GM19328 (cell line): ENCODE measurements around the gene IL4.
"Not testable (repeated sequence)": the region's sequence is repeated elsewhere in the genome, so short reads cannot be mapped to it uniquely, and the experiment has no call there.

Experiments used
- ATAC-seq: cut with Tn5 transposase; IDR thresholded peaks from one replicate; pipeline ENCODE4 v1.9.1; 2021; ENCODE audit warnings: mild to moderate bottlenecking, moderate library complexity; ENCODE audit not compliant: unreplicated experiment

IL4 gene

DNA sequence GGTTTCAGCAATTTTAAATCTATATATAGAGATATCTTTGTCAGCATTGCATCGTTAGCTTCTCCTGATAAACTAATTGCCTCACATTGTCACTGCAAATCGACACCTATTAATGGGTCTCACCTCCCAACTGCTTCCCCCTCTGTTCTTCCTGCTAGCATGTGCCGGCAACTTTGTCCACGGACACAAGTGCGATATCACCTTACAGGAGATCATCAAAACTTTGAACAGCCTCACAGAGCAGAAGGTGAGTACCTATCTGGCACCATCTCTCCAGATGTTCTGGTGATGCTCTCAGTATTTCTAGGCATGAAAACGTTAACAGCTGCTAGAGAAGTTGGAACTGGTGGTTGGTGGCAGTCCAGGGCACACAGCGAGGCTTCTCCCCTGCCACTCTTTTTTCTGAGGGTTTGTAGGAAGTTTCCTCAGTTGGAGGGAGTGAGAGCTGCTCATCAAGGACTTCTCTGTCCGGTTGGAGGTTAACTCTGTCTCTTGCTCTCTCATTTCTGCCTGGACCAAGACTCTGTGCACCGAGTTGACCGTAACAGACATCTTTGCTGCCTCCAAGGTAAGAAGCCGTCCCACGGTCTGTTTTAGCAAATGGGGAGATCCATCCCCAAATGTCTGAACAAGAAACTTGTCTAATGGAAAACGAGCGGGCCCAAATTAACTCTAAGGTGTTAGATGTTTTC is at the start of gene IL4:
Gene IL4, plus strand, starts transcription at position 51 of the 692 bp plus-strand sequence. Its CDS starts 62 bp downstream, at position 113.
- no peak for ATAC-seq

DNA sequence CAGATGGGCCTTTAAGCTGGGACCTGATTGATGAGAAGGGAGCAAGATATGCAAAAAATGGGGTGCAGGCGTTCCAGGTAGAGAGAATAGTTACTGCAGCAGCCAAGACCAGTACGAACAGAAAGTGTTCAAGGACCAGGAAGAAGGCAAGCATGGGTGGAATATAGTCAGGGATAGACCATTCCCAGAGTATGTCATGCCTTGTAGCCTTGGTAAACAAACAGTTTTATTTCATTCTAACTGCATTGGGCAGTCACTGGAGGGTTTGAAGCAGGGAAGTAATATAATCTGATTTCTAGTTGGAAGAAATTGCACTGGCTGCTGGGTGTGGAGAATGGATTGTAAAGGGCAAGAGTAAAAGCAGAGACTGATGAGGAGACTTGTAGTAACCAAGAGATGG is 46.3 kb upstream of the IL4 start:
- no peak for ATAC-seq

DNA sequence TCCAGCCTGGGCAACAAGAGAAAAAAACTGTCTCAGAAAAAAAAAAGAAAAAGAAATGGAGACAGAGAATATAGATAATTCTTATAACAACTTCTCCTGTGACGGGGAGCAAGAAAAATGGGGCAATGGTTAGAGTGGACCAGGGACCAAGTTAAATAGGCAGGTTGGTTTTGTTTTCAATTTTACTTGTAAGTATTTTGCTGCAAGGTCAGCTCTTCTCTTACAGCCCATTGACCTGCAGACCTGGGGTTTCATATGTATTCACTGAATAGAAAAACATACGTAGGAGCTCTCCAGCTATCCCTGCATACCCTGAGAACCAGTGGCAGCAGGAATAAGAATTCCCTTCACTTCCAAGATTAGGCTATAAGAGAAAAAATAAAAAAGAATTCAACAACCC is 45.0 kb upstream of the IL4 start:
- ATAC-seq = no peak

DNA sequence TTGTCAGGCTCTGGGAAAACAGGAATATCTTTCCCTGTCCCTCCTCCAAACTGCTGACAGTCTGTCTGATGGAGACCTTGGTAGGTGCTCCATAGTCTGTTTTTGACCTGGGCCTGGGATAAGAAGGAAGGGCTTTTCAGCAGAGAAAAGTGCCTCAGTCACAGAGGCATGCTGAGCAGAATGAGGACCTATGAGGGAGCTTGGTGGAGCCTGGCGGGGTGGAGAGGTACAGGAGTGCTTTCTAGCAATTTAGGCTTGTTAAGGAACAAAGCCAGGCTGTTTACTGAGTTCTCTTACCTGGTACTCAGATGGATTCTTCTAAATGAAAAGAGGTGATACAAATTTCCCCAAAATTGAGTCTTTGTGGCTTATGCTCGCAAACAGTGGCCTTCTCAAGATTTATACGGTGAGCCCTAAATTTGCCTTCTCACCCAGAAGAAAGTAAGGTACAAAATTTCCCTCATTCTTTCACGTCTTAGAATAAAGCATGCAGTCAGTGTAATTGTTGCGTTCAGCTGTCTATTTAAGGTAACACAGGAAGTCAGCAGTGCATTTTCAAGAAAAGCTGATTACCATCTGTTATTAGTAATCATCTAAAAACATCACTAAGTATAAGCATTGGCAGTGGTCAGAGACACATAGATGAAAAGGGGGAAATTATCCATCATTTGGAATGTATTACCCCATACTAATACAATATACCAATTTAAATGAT is 44.4 kb upstream of the IL4 start:
- peak; percentile 53 for ATAC-seq

DNA sequence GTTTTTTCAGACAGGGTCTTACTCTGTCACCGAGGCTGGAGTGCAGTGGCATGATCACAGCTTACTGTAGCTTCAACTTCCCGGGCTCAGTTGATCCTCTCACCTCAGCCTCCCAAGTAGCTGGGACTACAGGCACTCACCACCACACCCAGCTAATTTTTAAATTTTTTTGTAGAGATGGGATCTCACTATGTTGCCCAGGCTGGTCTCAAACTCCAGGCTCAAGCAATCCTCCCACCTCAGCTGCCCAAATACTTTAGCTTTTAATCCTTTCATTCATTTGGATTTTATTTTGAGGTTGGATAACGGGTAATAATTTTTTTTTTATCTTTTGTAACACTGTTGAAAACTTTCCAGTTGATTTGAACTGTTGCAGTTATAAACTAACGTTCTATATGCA is 40.2 kb upstream of the IL4 start:
- not testable (repeated sequence) for ATAC-seq

DNA sequence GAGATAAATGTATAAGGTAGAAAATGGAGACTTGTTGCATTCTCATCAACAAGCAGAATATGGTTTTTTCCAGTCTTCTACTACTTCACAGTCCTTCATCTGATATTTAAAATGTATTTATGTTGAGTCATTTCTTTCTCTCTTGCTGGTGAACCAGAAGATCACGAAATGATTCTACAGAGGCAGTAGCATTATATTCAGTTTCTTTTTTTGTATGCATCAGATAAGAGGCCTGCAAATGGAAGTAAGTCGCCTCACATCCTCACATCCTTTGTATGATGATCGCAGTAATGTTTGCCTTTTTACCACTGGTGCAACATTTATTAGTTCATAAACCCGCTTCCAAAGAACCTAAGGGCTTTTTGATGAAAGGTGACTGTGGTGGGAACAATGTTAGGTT is 37.9 kb upstream of the IL4 start:
- ATAC-seq = no peak

DNA sequence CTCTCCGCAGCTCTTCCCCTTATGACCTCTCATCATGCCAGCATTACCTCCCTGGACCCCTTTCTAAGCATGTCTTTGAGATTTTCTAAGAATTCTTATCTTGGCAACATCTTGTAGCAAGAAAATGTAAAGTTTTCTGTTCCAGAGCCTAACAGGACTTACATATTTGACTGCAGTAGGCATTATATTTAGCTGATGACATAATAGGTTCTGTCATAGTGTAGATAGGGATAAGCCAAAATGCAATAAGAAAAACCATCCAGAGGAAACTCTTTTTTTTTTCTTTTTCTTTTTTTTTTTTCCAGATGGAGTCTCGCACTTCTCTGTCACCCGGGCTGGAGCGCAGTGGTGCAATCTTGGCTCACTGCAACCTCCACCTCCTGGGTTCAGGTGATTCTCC is 36.5 kb upstream of the IL4 start:
- no peak for ATAC-seq

DNA sequence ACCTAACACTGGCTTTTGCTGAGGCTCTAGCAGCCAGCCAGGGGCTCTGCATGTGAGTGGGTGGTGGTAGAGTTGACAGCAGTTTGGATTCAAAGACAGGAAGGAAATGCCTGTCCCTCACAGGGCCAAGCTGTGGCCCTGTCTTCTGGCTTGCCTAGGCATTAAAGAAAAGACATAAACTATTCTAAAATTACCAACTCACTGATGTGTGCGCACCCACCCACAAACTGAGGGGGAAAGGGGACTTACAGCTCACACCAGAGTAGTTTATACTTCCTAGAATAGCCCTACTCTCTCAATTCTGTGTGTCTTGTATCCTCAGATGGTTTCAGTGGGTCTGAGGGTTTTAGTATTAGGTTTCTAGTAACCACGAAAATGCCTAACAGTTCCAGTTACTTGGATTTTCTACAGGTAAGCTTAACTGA is 34.1 kb upstream of the IL4 start:
- peak; percentile 64 for ATAC-seq

DNA sequence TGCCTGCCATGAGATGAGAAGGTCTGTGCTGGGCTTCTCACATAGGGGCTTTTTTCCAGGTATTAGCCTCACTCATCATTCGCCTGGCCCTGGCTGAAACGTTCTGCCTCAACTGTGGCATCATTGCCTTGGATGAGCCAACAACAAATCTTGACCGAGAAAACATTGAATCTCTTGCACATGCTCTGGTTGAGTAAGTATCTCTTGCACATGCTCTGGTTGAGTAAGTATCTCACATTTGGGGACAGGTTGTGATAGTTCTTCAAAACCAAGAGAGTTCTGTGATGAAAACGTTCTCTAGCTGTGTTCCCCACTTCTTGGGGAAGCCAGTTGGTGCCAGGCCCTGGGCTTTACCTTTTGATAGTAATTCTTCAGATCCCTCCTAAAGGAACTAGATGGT is 33.2 kb upstream of the IL4 start:
- ATAC-seq = no peak

DNA sequence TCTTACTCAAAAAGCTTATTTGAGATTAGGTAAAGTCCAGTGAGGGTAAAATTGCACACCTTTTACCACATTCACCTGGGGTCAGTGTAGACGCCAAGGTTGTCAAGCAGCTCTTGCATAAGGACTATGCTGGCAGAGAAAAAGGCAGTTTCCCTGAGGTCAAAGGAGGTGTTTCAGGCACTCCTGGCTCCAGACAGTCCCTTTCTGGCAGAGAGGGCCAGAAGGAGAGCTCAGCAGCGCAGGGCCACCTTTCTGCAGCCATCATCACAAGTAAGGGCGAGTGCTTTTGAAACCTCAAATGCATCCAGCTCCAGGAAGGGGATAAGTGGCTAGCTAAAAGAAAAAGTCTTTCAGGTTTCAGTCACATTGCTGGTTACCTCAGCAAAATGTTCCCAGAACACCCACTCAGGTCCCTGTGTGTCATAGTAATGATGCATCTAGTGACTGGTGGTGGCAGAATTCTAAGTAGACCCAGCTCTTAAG is 32.5 kb upstream of the IL4 start:
- no peak for ATAC-seq

DNA sequence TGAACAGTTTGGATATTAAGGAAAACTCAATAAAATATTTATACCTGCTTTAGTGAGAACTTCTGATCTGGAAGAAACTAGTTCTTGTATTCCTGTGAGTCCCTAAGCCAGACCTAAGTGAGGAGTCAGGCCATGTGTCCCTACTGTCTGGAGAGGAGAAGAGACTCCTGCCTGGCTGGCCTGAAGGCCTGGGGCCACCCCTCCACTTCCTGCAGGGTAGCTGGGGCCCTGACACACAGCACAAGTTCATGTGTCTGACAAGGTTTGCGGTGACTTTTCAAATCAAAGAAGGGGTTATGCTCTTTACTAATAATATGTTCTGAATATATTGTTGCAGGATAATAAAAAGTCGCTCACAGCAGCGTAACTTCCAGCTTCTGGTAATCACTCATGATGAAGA is 31.9 kb upstream of the IL4 start:
- ATAC-seq = no peak

DNA sequence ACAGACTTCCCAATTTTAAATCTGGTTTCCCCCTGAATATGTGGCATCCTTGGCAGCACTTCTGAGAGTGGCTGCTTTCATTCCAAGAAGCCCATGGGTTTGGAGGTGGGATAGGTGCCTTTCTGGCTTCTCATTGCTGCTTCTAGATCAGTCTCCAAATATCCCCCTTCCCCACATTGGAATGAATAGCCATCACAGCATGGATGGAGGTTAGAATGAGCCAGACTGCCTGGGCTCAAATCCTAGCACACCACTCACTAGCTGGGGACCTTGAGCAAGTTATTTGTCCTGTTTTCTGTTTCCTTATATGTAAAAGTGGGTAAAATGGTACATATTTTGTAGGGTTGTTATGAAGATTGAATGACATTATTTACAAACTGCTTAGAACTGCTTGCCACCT is 29.6 kb upstream of the IL4 start:
- ATAC-seq = no peak

DNA sequence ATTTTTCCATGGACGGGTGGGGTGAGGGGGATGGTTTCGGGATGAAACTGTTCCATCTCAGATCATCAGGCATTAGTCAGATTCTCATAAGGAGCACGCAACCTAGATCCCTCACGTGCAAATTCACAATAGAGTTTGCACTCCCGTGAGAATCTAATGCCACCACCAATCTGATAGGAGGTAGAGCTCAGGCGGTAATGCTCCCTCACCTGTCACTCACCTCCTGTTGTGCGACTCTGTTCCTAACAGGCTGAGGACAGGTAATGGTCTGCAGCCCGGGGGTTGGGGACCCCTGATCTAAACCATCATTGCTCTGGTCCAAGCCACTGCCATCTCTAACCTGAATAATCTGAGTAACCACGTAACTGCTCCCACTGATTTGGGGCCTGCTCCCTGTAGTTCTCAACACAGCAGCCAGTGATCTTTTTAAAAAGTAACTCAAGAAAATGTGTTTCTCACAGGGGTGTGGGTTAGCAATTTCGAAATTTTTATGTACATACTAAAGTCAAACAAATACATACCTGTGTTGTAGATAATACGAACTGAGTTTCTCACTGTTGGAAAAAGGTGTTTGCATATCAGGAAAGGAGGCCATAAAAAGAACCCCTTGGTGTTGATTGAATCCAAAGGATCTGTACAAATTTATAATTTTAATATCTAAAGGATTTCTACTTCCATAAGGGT is 27.1 kb upstream of the IL4 start:
- ATAC-seq = no peak

DNA sequence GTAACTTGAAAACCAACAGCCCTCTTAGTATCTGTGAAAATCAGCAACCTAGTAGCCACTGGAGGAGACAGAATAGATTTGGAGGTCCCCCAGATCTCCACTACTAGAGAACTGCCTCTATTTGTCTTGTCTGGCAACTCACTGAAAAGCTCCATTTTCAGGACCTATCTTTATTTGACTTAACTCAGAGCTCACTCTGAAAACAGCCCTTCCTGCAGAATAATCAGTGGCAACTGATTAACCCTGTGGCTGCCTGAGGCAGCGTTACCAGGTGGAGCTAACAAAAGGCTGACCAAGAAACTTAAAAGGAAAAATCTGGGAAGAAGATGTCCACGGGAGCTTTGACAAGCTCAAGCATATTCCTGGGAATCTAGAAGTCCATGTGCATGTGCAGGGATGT is 26.3 kb upstream of the IL4 start:
- no peak for ATAC-seq

DNA sequence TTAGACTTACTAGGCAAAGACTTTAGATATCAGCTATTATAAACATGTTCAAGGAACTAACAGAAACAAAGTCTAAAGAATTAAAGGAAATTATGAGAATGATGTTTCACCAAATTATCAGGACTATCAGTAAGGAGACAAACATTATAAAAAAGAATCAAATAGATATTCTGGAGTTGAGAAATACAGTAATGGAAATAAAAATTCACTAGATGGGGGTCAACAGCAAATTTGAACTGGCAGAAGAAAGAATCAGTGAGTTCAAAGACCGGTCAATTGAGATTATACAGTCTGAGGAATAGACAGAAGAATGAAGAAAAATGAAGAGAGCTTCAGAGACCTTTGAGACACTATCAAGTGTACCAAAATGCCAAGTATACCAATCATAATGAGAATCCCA is 25.4 kb upstream of the IL4 start:
- ATAC-seq = no peak

DNA sequence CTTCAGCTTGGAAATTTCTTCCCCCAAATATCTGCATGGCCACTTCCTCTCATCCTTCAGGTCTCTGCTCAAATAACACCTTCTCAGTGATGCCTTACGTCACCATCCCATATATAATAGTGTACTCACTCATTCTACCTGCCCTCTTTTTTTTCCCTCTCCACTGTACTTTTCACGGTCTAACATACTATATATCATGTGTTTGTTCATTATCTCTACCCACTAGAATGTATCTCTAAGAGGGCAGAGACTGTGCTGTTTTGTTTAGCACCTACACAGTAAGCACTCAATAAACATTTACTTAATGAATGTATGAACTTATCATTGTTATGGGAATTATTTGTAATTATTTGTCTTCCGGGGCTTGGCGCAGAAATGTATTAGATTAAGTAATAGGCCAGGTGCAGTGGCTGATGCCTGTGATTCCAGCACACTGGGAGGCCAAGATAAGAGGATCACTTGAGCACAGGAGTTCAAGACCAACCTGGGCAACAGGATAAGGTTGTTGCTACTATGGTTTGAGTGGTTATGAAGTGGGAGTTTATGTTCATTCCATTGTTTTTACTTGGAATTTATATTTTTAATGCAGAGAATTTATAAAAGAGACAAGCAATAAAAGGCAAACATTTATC is 21.8 kb upstream of the IL4 start:
- ATAC-seq = no peak

DNA sequence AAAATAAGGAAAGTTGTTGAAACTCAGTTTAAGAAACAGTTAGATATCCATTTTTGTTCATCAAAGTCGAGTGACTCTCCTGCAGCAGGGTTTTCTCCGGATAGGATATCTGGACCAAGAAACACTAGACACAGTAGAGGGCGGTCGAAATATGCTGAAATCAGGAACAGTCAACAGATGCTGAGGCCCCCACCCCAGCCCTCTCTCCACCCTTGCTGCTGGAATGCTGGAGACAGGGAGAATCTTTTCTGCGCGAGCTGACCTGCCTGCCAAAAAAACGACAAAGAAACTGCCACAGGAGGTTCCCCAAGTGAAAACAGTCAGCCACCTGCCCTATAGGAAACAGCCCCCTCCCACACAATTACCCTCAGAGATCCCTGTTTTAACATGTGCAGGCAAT is 20.1 kb upstream of the IL4 start:
- ATAC-seq = no peak

DNA sequence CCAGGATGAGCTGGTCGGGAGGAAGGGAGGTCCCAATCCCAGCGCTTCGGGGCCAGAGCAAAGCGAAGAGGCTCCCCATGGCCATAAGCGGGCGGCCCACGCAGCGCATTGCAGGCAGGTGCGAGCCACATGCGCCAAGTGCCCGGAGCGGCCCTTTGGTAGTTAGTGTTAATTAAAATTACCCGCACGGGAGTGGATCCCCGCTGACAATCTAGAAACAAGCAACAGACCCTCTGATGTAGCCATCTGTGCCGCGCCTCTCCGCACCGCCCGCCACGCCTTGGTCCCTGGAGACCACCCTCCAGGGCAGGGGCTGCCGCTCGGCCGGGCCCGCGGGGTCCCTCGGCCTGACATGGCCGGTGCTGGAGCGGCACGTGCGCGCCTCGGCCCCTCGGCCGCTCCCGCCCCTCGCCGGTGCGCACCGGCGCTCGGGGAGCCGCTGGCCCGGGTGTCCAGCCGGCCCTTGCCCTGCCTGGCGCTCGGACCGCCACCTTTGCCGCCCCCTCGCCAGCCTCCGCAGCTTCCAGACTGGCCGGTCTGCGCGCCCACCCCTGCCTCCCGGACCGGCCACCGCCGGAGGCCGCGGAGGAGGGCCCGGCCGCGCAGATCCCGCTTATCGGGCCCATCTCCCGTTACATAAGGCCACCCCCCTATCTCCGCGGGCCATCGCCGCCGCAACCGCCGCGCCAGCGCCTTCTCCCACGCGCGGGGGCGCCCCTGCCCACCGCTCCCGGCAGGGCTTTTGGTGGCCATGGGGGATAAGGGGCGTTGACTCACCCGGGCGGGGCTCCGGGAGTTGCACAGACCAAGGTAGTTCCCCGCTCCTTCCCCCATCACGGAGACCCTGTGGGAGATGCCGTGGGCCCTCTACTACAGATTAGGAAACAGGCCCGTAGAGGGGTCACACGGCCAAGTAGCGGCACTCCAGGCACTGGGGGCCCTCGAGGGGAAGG is 17.7 kb upstream of the IL4 start:
- ATAC-seq = no peak

DNA sequence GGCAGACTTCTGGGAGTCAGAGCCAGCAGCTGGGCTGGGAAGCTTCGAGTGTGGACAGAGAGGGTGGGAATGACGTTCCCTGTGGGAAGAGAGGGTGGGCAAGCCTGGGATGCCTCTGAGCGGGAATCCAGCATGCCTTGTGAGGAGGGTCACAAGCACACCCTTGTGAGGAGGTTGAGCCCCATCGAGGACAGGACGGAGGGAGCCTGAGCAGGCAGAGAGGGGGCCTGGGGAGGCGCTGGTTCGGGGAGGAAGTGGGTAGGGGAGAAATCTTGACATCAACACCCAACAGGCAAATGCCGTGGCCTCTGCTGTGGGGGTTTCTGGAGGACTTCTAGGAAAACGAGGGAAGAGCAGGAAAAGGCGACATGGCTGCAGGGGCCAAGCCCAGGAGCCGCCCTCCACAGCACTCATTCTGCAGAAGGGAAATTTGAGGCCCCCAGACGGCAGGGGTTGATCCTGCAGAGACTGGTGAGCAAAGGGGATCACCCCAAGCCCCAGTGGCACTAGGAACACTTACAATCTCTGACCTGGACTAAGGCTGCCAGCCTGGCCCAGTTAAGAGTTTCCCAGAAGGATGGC is 16.9 kb upstream of the IL4 start:
- ATAC-seq = no peak
